ENCODE results near the gene GID8. TPM values are rescaled to one million over a fixed set of nuclear protein-coding genes. Genes with fewer than 3 reads are reported as not detected.

GID8 gene
- total and polyA plus RNA-seq, 9 of the 15 experiments (the other 6 are each of a cell fraction or from before 2014, with no cell fraction given): 7.5 to 31.6 (median 22.2) TPM

DNA sequence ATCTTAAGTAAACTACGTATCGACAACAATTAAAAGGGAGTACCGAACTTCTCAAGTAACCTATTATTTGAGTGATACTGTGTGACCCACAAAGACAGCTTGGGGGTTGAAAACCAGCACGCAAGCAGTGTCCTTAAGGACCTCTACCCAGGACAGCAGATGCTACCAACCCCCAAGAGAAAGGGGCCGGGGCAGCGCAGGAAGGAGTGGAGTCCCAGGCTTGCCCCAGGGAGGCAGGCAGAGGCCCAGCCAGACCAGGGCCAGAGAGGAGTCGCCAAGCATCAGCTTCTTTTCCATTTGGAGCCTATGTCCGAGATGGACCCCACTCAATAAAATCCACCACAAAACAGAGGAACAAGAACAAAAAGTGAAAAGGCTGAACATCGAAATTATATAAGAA lies 23.5 kb upstream of the GID8 start:
- 89% methylated on average over 9 of the region's 9 CpGs for WGBS (ENCODE audit: insufficient coverage, low coverage, missing lambda C conversion rate)
- intact Hi-C loops (cut with micrococcal nuclease): no loop called here
- ChIA-PET CTCF (ENCODE audit: low intra/inter-chr PET ratio) (no interaction called here), POLR2A (interaction anchor here (0.6 to 6.5 kb wide), 5 partner anchors 11 to 37 kb away, joined by 3 to 45 read pairs (median 4); partner anchors contain the start of gene DIDO1)
- Histone ChIP-seq H3K4me3 (no peak overlapping the region), H3K27me3 (ENCODE audit: control insufficient read depth in 2 of 2, insufficient read depth in 2 of 2, low read length in 2 of 2) (no peaks in the 10 kb centered on the region), H3K36me3 (ENCODE audit: control insufficient read depth, insufficient read depth, low read length) (peaks cover 56% of the 10 kb centered on the region), H3K9ac (ENCODE audit: insufficient read depth in 1 of 2, low read depth in 2 of 2, low read length in 2 of 2) (peak overlapping the region in 1 of 2 experiments; percentile 76; a peak in 2 of 4 replicates), H3K9me1 (ENCODE audit: control insufficient read depth, insufficient read depth, low read length) (peaks cover 12% of the 10 kb centered on the region), H4K20me1 (replicated peaks; ENCODE audit: control insufficient read depth, insufficient read depth, low read length) (peaks cover 48% of the 10 kb centered on the region), H3K9me3 (replicated peaks; ENCODE audit: control insufficient read depth, insufficient read depth, low read depth, low read length) (no peaks in the 10 kb centered on the region), H2AFZ (ENCODE audit: low read depth, low read length) (no peak overlapping the region), H3K79me2 (ENCODE audit: control insufficient read depth, insufficient read depth, low read length) (peaks cover 97% of the 10 kb centered on the region), H3K27ac (ENCODE audit: extremely low read depth, low read depth, low read length) (peak overlapping the region; percentile 55; the same call in 1 of the 3 replicates), H3K4me1 (replicated peaks in 1 of 2; ENCODE audit: control insufficient read depth in 2 of 2, insufficient read depth in 2 of 2, low read length in 2 of 2) (peaks cover 11 to 26% of the 10 kb centered on the region in 2 experiments; a peak in 4 of 5 replicates), H3K4me2 (ENCODE audit: insufficient read depth, low read length) (no peak overlapping the region)
- ATAC-seq (no peak), FAIRE-seq (no peak), DNase-seq (ENCODE audit: extremely low read depth in 1 of 4, low spot score in 3 of 4) (no peak)
- no TSS peak for BruUV-seq (replicated peaks)
- in situ Hi-C loops (cut with MboI): no loop called here
- TF ChIP-seq, protein P1, sequence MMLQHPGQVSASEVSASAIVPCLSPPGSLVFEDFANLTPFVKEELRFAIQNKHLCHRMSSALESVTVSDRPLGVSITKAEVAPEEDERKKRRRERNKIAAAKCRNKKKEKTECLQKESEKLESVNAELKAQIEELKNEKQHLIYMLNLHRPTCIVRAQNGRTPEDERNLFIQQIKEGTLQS (IDR thresholded peaks at IDR 0.05): no peak
- TF ChIP-seq, protein P1 (CRISPR knock-in tag; conservative IDR thresholded peaks at IDR 0.05): no peak
- no peak for TF ChIP-seq MAFF (IDR thresholded peaks at IDR 0.05; ENCODE audit: low read length)
- no peak for TF ChIP-seq NFATC3 (IDR thresholded peaks at IDR 0.05)
- no peak for TF ChIP-seq MCM3 (IDR thresholded peaks at IDR 0.05)
- TF ChIP-seq POLR2G (IDR thresholded peaks at IDR 0.05; ENCODE audit: low read depth, low read length): no peak
- no peak for TF ChIP-seq HMG20A (CRISPR knock-in tag; conservative IDR thresholded peaks at IDR 0.05)
- no peak for TF ChIP-seq CCNT2 (IDR thresholded peaks at IDR 0.05; ENCODE audit: borderline replicate concordance, extremely low read depth, insufficient read length, low read depth, low read length)
- no peak for TF ChIP-seq ZNF408 (CRISPR knock-in tag; IDR thresholded peaks at IDR 0.05; ENCODE audit: low read depth)
- TF ChIP-seq, protein P2, sequence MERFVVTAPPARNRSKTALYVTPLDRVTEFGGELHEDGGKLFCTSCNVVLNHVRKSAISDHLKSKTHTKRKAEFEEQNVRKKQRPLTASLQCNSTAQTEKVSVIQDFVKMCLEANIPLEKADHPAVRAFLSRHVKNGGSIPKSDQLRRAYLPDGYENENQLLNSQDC (CRISPR knock-in tag; IDR thresholded peaks at IDR 0.05): no peak
- no peak for TF ChIP-seq JUN (IDR thresholded peaks at IDR 0.05; ENCODE audit: borderline replicate concordance, low read depth, low read length)
- TF ChIP-seq JUN (CRISPR knock-in tag; IDR thresholded peaks at IDR 0.05; ENCODE audit: borderline replicate concordance): no peak
- TF ChIP-seq EP400 (IDR thresholded peaks at IDR 0.05): no peak
- no peak for TF ChIP-seq ZNF253 (CRISPR knock-in tag; conservative IDR thresholded peaks at IDR 0.05)
- TF ChIP-seq, protein P3, sequence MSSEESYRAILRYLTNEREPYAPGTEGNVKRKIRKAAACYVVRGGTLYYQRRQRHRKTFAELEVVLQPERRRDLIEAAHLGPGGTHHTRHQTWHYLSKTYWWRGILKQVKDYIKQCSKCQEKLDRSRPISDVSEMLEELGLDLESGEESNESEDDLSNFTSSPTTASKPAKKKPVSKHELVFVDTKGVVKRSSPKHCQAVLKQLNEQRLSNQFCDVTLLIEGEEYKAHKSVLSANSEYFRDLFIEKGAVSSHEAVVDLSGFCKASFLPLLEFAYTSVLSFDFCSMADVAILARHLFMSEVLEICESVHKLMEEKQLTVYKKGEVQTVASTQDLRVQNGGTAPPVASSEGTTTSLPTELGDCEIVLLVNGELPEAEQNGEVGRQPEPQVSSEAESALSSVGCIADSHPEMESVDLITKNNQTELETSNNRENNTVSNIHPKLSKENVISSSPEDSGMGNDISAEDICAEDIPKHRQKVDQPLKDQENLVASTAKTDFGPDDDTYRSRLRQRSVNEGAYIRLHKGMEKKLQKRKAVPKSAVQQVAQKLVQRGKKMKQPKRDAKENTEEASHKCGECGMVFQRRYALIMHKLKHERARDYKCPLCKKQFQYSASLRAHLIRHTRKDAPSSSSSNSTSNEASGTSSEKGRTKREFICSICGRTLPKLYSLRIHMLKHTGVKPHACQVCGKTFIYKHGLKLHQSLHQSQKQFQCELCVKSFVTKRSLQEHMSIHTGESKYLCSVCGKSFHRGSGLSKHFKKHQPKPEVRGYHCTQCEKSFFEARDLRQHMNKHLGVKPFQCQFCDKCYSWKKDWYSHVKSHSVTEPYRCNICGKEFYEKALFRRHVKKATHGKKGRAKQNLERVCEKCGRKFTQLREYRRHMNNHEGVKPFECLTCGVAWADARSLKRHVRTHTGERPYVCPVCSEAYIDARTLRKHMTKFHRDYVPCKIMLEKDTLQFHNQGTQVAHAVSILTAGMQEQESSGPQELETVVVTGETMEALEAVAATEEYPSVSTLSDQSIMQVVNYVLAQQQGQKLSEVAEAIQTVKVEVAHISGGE (CRISPR knock-in tag; IDR thresholded peaks at IDR 0.05): no peak
- TF ChIP-seq BRD9 (IDR thresholded peaks at IDR 0.05; ENCODE audit: low read depth, partially characterized antibody): no peak
- TF ChIP-seq, protein P4, sequence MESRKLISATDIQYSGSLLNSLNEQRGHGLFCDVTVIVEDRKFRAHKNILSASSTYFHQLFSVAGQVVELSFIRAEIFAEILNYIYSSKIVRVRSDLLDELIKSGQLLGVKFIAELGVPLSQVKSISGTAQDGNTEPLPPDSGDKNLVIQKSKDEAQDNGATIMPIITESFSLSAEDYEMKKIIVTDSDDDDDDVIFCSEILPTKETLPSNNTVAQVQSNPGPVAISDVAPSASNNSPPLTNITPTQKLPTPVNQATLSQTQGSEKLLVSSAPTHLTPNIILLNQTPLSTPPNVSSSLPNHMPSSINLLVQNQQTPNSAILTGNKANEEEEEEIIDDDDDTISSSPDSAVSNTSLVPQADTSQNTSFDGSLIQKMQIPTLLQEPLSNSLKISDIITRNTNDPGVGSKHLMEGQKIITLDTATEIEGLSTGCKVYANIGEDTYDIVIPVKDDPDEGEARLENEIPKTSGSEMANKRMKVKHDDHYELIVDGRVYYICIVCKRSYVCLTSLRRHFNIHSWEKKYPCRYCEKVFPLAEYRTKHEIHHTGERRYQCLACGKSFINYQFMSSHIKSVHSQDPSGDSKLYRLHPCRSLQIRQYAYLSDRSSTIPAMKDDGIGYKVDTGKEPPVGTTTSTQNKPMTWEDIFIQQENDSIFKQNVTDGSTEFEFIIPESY (CRISPR knock-in tag; IDR thresholded peaks at IDR 0.05): no peak
